Measurements from ENCODE around the gene GIPC3. TPM values are rescaled to one million over a fixed set of nuclear protein-coding genes. Genes with fewer than 3 reads are reported as not detected.
"Not testable (repeated sequence)": the region's sequence is repeated elsewhere in the genome, so short reads cannot be mapped to it uniquely, and the experiment has no call there.

GIPC3 gene
- total RNA-seq, 2 experiments from 2014 or later = 1.1 TPM

DNA sequence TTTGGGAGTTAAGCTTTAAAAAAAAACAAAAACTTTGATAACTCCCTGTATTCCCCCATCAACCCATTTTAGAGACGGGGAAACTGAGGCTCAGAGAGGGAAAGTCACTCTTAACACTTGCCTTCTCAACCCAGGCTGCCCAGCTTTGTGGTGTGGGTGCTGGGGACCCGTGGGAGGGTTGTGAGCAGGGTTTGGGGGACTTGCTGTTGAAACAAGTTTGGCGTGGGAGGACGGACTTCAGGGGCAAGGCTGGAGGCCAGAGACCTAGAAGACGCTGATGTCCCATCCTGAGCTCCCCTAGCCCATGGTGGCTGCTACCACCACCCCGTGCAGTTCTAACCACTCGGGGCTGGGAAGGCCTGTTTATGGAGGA is 42.1 kb downstream of the GIPC3 start:
- ChIA-PET CTCF (interaction anchor here (0.9 kb wide), 1 partner anchor 73 kb away, joined by 3 read pairs; the partner anchor contains the start of gene PIP5K1C), POLR2A (interaction anchor here (0.7 to 1.0 kb wide), 4 partner anchors 23 to 1513 kb away, joined by 3 to 6 read pairs (median 4); partner anchors contain the start of gene MRPL54)
- Mint-ChIP-seq H3K4me1 (ENCODE audit: low read depth) (peaks cover 21% of the 10 kb centered on the region), H3K36me3 (ENCODE audit: low read depth) (peaks cover 20% of the 10 kb centered on the region), H3K4me3 (peak overlapping the region; percentile 92), H3K9me3 (no peaks in the 10 kb centered on the region), H3K27me3 (no peaks in the 10 kb centered on the region), H3K27ac (peak overlapping the region; percentile 94)
- Histone ChIP-seq H3K9me3 (ENCODE audit: control insufficient read depth in 1 of 2, insufficient read depth in 1 of 2, low read length in 2 of 2) (no peaks in the 10 kb centered on the region), H3K27ac (ENCODE audit: low read depth in 1 of 2, low read length in 2 of 2) (no peak overlapping the region), H3K4me3 (ENCODE audit: low read length) (peak overlapping the region; percentile 85), H3K4me1 (ENCODE audit: insufficient read depth, low read length) (peaks cover 35% of the 10 kb centered on the region), H3K27me3 (ENCODE audit: control insufficient read depth in 1 of 2, insufficient read depth in 2 of 2, low read length in 2 of 2) (no peaks in the 10 kb centered on the region), H3K36me3 (ENCODE audit: insufficient read depth, low read length) (peaks cover 15% of the 10 kb centered on the region)
- DNase-seq (peak in 1 of 14 experiments; percentile 53), ATAC-seq (ENCODE audit: poor library complexity) (no peak)
- intact Hi-C loops (cut with DNase I, micrococcal nuclease) = loop anchor here (1.0 to 2.0 kb wide), 4 partner anchors 55 to 121 kb away; partner anchors contain the start of genes FZR1 (in 1 of the 2), HMG20B (in 1 of the 2) and MFSD12 (in 1 of the 2)
- TF ChIP-seq, protein P1, sequence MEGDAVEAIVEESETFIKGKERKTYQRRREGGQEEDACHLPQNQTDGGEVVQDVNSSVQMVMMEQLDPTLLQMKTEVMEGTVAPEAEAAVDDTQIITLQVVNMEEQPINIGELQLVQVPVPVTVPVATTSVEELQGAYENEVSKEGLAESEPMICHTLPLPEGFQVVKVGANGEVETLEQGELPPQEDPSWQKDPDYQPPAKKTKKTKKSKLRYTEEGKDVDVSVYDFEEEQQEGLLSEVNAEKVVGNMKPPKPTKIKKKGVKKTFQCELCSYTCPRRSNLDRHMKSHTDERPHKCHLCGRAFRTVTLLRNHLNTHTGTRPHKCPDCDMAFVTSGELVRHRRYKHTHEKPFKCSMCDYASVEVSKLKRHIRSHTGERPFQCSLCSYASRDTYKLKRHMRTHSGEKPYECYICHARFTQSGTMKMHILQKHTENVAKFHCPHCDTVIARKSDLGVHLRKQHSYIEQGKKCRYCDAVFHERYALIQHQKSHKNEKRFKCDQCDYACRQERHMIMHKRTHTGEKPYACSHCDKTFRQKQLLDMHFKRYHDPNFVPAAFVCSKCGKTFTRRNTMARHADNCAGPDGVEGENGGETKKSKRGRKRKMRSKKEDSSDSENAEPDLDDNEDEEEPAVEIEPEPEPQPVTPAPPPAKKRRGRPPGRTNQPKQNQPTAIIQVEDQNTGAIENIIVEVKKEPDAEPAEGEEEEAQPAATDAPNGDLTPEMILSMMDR (IDR thresholded peaks at IDR 0.05) = no peak

DNA sequence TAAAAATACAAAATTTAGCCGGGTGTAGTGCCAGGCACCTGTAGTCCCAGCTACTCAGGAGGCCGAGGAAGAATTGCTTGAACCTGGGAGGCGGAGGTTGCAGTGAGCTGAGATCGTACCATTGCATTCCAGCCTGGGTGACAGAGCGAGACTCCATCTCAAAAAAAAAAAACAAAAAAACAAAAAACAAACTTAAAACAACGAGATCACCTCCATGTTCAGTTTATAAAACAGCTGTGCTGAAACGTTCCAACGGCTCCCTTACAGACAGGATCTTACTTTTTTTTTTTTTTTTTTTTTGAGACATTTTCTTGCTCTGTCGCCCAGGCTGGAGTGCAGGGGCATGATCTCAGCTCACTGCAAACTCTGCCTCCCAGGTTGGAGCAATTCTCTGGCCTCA is 43.5 kb downstream of the GIPC3 start:
- H3K27me3 Mint-ChIP-seq; H3K9me3 Mint-ChIP-seq; intact Hi-C loops (cut with DNase I, micrococcal nuclease); H3K4me3 ChIP-seq (ENCODE audit: low read length); H3K27ac Mint-ChIP-seq; H3K4me3 Mint-ChIP-seq; H3K36me3 ChIP-seq (ENCODE audit: insufficient read depth, low read length); CTCF ChIA-PET; H3K9me3 ChIP-seq (ENCODE audit: control insufficient read depth in 1 of 2, insufficient read depth in 1 of 2, low read length in 2 of 2); DNase-seq; POLR2A ChIA-PET; H3K27ac ChIP-seq (ENCODE audit: low read depth in 1 of 2, low read length in 2 of 2); H3K27me3 ChIP-seq (ENCODE audit: control insufficient read depth in 1 of 2, insufficient read depth in 2 of 2, low read length in 2 of 2); ATAC-seq (ENCODE audit: poor library complexity): not testable (repeated sequence)
- Mint-ChIP-seq H3K36me3 (ENCODE audit: low read depth) (peaks cover 15% of the 10 kb centered on the region), H3K4me1 (ENCODE audit: low read depth) (peaks cover 21% of the 10 kb centered on the region)
- H3K4me1 ChIP-seq (ENCODE audit: insufficient read depth, low read length) = peaks cover 35% of the 10 kb centered on the region

DNA sequence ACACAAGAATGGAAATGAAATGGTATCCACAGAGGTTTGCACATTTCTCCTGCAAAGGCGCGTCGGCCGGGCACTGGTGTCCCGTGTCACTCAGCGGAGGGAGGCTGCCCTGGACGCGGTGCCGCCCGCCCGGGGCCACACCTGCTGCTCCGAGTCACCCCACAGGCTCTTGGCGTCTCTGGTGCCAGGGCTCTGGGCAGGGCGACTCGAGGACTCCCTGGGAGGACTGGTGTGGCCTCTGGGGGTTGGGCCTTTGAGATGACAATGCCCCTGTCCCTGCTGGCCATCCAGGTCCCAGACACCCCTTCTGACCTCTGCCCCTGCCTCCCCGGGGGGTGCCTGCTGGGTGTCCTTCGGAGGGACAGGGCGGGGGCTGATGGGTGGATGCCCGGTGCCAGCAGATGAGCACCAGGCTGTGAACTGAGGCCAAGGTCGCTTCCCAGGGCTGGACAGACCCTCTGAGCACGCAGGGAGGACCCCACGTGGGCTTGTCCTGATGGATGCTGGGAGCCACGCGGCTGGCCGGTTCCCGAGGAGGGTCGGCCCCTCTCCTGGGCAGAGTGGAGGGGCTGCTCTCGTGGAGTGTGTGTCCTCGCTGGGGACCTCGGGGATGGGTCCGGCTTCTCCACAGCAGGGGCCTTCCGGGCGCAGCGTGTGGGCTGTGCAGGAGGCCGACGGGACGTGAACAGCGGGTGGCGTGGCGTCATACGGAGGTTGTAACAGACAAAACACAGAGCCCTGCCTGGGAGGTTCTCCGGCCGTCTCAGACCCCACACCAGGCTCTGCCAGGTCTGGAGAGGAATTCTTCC is 46.0 kb downstream of the GIPC3 start:
- Histone ChIP-seq H3K4me3 (ENCODE audit: low read length) (no peak overlapping the region), H3K36me3 (ENCODE audit: insufficient read depth, low read length) (peaks cover 5% of the 10 kb centered on the region), H3K27ac (ENCODE audit: low read depth in 1 of 2, low read length in 2 of 2) (no peak overlapping the region), H3K4me1 (ENCODE audit: insufficient read depth, low read length) (peaks cover 11% of the 10 kb centered on the region), H3K27me3 (ENCODE audit: control insufficient read depth in 1 of 2, insufficient read depth in 2 of 2, low read length in 2 of 2) (no peaks in the 10 kb centered on the region), H3K9me3 (ENCODE audit: control insufficient read depth in 1 of 2, insufficient read depth in 1 of 2, low read length in 2 of 2) (no peaks in the 10 kb centered on the region)
- ATAC-seq (ENCODE audit: poor library complexity) = no peak
- TF ChIP-seq, protein P1 (IDR thresholded peaks at IDR 0.05) = no peak
- Mint-ChIP-seq H3K4me1 (ENCODE audit: low read depth) (peaks cover 8% of the 10 kb centered on the region), H3K4me3 (no peak overlapping the region), H3K27me3 (no peaks in the 10 kb centered on the region), H3K9me3 (no peaks in the 10 kb centered on the region), H3K36me3 (ENCODE audit: low read depth) (peaks cover 11% of the 10 kb centered on the region), H3K27ac (no peak overlapping the region)
- no peak for DNase-seq
- intact Hi-C loops (cut with DNase I, micrococcal nuclease) = no loop called here
- POLR2A ChIA-PET = no interaction called here
- CTCF ChIA-PET = no interaction called here

Data from CD4-positive, alpha-beta T cell (primary cell).